Measurements from ENCODE around the gene NKX2-4. TPM values are rescaled to one million over a fixed set of nuclear protein-coding genes. Genes with fewer than 3 reads are reported as not detected.

NKX2-4 gene
- total and polyA plus RNA-seq, 2 donors, result under 0.01 TPM; not detected in 1

DNA sequence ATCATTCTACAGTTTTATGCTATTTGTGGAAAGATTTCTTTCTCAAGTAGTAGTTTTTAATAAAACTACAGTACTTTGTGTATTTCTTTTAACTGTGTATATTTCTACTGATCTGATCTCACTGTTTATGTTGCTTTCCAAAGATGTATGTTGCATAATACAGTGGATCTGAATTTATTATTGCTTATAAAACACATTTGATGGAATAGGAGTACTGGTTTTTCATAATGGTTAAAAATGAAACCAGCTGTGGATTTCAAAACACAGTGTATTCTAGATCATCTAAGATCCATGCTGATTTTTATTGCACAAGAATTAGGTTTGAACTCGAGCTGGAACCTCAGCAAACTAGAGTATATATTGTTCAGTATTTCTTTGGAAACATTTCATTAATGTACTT is 8.0 kb downstream of the NKX2-4 start:
- DNase-seq (ENCODE audit: low read depth in 6 of 9, low spot score in 9 of 9), result no peak
- 1% methylated on average over 1 of the region's 1 CpG for WGBS
- H3K4me3 ChIP-seq (ENCODE audit: low read length in 2 of 2), result no peak overlapping the region
- no peaks in the 10 kb centered on the region for H3K4me1 ChIP-seq (ENCODE audit: control insufficient read depth in 2 of 2, insufficient read depth in 2 of 2, low read length in 2 of 2)
- H3K27ac ChIP-seq (ENCODE audit: low read depth in 1 of 2, low read length in 1 of 2), result no peak overlapping the region
- H3K9me3 ChIP-seq (ENCODE audit: control insufficient read depth in 2 of 2, insufficient read depth in 1 of 2, low read length in 1 of 2), result no peaks in the 10 kb centered on the region
- H3K27me3 ChIP-seq (ENCODE audit: control insufficient read depth in 2 of 2, insufficient read depth in 1 of 2, low read length in 1 of 2), result peaks cover 30 to 38% of the 10 kb centered on the region in 2 donors
- peaks cover 3 to 13% of the 10 kb centered on the region in 2 donors for H3K36me3 ChIP-seq (ENCODE audit: control insufficient read depth in 2 of 2, insufficient read depth in 2 of 2, low read length in 1 of 2)

DNA sequence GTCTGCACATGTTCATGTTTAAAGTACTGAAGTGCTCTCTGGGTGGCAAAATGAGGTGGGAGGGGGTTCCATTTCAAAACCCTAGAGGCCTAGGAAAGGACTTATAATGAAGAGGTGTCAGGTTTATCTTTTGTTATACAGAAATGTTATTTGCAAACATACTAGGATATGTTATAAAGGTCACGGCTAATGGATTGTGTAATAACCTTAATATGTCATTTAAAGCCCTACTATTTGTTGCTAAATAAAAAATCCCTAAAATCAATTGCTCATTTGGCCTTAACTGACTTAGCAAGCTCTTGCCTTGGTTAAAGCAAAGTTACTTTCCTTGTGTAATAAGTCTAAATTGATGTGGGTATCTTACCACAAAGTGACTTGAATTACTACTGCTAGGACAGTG is 8.8 kb downstream of the NKX2-4 start:
- Histone ChIP-seq H3K36me3 (ENCODE audit: control insufficient read depth in 2 of 2, insufficient read depth in 2 of 2, low read length in 1 of 2) (peaks cover 3 to 13% of the 10 kb centered on the region in 2 donors), H3K4me1 (ENCODE audit: control insufficient read depth in 2 of 2, insufficient read depth in 2 of 2, low read length in 2 of 2) (no peaks in the 10 kb centered on the region)
- WGBS, result 99% methylated on average over 1 of the region's 1 CpG

DNA sequence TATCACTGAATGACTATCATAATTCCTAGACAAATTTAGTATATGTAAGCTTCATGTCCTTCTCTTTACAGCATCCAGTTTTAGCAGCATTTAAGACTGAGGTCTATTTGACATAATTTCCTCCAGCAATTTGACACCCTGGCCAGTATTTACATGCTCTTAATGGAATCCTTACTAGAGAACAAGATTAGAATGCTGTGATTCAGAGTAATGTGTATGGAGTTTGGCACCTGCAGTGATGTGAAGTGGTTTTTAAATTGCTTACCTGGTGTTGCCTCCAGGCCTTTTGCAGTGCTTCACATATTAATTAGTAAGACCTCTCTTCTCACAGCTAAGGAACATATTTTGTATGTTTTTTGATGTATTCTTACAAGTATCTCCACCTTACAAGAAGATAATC is 9.8 kb downstream of the NKX2-4 start:
- peaks cover 16 to 20% of the 10 kb centered on the region in 2 donors for H3K27me3 ChIP-seq (ENCODE audit: control insufficient read depth in 2 of 2, insufficient read depth in 1 of 2, low read length in 1 of 2)
- H3K9me3 ChIP-seq (ENCODE audit: control insufficient read depth in 2 of 2, insufficient read depth in 1 of 2, low read length in 1 of 2), result no peaks in the 10 kb centered on the region
- H3K4me3 ChIP-seq (ENCODE audit: low read length in 2 of 2), result no peak overlapping the region
- no peak for DNase-seq (ENCODE audit: low read depth in 6 of 9, low spot score in 9 of 9)
- H3K27ac ChIP-seq (ENCODE audit: low read depth in 1 of 2, low read length in 1 of 2), result no peak overlapping the region
- peaks cover 3 to 18% of the 10 kb centered on the region in 2 donors for H3K36me3 ChIP-seq (ENCODE audit: control insufficient read depth in 2 of 2, insufficient read depth in 2 of 2, low read length in 1 of 2)
- H3K4me1 ChIP-seq (ENCODE audit: control insufficient read depth in 2 of 2, insufficient read depth in 2 of 2, low read length in 2 of 2), result no peaks in the 10 kb centered on the region

More for the DNA sequence above, 8.8 kb downstream of the NKX2-4 start:
- peaks cover 24 to 30% of the 10 kb centered on the region in 2 donors for H3K27me3 ChIP-seq (ENCODE audit: control insufficient read depth in 2 of 2, insufficient read depth in 1 of 2, low read length in 1 of 2)
- H3K9me3 ChIP-seq (ENCODE audit: control insufficient read depth in 2 of 2, insufficient read depth in 1 of 2, low read length in 1 of 2), result no peaks in the 10 kb centered on the region
- H3K27ac ChIP-seq (ENCODE audit: low read depth in 1 of 2, low read length in 1 of 2), result no peak overlapping the region
- no peak overlapping the region for H3K4me3 ChIP-seq (ENCODE audit: low read length in 2 of 2)
- DNase-seq (ENCODE audit: low read depth in 6 of 9, low spot score in 9 of 9), result no peak

DNA sequence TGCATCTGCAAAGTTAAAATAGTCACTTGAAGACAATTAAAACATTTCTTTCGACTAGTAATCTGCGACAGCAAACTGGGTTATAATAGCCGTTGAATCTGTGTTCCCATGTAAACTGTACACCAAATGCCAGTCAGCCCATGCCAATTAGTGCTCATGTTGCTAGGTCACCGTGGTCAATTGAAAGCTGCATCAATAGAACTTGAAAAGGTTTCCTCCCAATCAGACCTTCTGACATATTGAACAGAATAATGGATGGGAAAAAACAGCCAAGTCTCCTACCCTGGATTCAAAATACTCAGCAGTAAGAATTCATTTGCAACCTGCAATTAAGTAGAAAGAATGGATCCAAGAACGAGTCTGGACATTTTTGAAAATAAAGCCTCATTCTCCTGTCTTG is 11.2 kb downstream of the NKX2-4 start:
- peaks cover 3 to 22% of the 10 kb centered on the region in 2 donors for H3K36me3 ChIP-seq (ENCODE audit: control insufficient read depth in 2 of 2, insufficient read depth in 2 of 2, low read length in 1 of 2)

DNA sequence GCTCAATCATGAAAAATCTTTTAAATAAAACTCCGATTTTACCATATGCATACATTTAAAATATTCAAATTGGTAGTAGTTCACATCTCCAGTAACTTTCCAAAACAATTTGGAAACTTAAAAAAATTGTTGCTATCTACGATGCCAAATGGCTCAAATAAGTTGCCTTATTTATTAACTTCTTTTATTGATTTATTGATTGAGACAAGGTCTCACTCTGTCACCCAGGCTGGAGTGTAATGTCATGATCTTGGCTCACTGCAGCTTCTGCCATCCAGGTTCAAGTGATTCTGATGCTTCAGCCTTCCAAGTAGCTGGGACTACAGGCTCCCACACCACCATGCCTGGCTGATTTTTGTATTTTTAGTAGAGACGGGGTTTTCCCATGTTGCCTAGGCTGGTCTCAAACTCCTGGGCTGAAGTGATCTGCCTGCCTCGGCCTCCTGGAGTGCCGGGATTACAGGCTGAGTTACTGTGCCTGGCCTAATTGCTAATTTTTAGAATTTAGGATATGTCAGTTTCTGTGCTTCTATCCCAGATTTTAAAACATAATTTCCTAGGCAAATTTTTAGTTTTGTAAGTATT is 12.9 kb downstream of the NKX2-4 start:
- Histone ChIP-seq H3K27me3 (ENCODE audit: control insufficient read depth in 2 of 2, insufficient read depth in 1 of 2, low read length in 1 of 2) (no peaks in the 10 kb centered on the region), H3K4me3 (ENCODE audit: low read length in 2 of 2) (no peak overlapping the region), H3K9me3 (ENCODE audit: control insufficient read depth in 2 of 2, insufficient read depth in 1 of 2, low read length in 1 of 2) (no peaks in the 10 kb centered on the region), H3K4me1 (ENCODE audit: control insufficient read depth in 2 of 2, insufficient read depth in 2 of 2, low read length in 2 of 2) (no peaks in the 10 kb centered on the region), H3K27ac (ENCODE audit: low read depth in 1 of 2, low read length in 1 of 2) (no peak overlapping the region), H3K36me3 (ENCODE audit: control insufficient read depth in 2 of 2, insufficient read depth in 2 of 2, low read length in 1 of 2) (peaks cover 7 to 22% of the 10 kb centered on the region in 2 donors)
- no peak for DNase-seq (ENCODE audit: low read depth in 6 of 9, low spot score in 9 of 9)
- WGBS, result 98% methylated on average over 5 of the region's 5 CpGs

More for the DNA sequence above, 11.2 kb downstream of the NKX2-4 start:
- H3K4me3 ChIP-seq (ENCODE audit: low read length in 2 of 2), result no peak overlapping the region
- H3K4me1 ChIP-seq (ENCODE audit: control insufficient read depth in 2 of 2, insufficient read depth in 2 of 2, low read length in 2 of 2), result no peaks in the 10 kb centered on the region
- H3K27ac ChIP-seq (ENCODE audit: low read depth in 1 of 2, low read length in 1 of 2), result no peak overlapping the region
- peaks cover 5 to 6% of the 10 kb centered on the region in 2 donors for H3K27me3 ChIP-seq (ENCODE audit: control insufficient read depth in 2 of 2, insufficient read depth in 1 of 2, low read length in 1 of 2)
- no peaks in the 10 kb centered on the region for H3K9me3 ChIP-seq (ENCODE audit: control insufficient read depth in 2 of 2, insufficient read depth in 1 of 2, low read length in 1 of 2)
- WGBS, result 99% methylated on average over 5 of the region's 5 CpGs
- DNase-seq (ENCODE audit: low read depth in 6 of 9, low spot score in 9 of 9), result no peak

DNA sequence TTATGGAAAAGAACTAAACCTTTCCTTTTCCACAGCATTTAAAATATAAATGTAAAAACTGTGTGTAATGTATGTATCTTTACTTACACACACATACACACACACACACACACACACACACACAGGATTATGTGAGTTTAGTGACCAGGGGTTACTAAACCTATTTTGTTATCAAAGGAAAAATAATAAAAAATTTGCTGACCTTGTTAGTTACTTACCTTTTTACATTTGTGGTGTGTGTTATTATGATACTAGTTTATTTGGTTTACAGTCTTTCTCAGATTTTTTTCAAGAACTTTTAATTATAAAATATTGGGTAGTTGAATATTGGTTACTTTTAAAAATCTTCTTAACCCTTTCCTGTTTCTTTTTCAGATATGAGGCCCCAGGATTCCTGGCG is 15.7 kb downstream of the NKX2-4 start:
- H3K27me3 ChIP-seq (ENCODE audit: control insufficient read depth in 2 of 2, insufficient read depth in 1 of 2, low read length in 1 of 2), result no peaks in the 10 kb centered on the region
- no peaks in the 10 kb centered on the region for H3K9me3 ChIP-seq (ENCODE audit: control insufficient read depth in 2 of 2, insufficient read depth in 1 of 2, low read length in 1 of 2)
- 94% methylated on average over 1 of the region's 1 CpG for WGBS
- H3K4me3 ChIP-seq (ENCODE audit: low read length in 2 of 2), result no peak overlapping the region
- no peak for DNase-seq (ENCODE audit: low read depth in 6 of 9, low spot score in 9 of 9)
- H3K36me3 ChIP-seq (ENCODE audit: control insufficient read depth in 2 of 2, insufficient read depth in 2 of 2, low read length in 1 of 2), result peaks cover 4 to 22% of the 10 kb centered on the region in 2 donors
- no peaks in the 10 kb centered on the region for H3K4me1 ChIP-seq (ENCODE audit: control insufficient read depth in 2 of 2, insufficient read depth in 2 of 2, low read length in 2 of 2)
- H3K27ac ChIP-seq (ENCODE audit: low read depth in 1 of 2, low read length in 1 of 2), result no peak overlapping the region

DNA sequence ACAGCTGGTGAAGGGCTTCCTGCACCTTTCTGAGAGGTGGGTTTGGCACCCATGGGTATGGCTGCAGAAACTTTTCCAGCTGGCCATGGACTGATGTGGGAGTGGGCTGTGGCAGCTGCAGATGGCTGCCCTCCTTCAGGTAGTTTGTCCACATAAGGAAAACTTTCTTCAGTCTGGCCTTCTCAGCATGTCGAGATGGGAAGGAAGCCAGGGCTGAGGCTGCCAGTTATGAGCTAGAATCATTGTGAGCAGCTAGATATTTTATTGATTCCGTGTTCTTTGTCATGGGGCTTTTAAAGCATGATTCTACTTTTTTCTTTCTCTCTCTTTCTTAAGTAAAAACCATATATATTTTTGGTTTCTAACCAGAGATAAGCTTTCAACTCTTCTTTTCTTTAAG is 16.6 kb downstream of the NKX2-4 start:
- WGBS, result over 99% methylated on average over 2 of the region's 2 CpGs
- no peak overlapping the region for H3K4me3 ChIP-seq (ENCODE audit: low read length in 2 of 2)
- no peak overlapping the region for H3K27ac ChIP-seq (ENCODE audit: low read depth in 1 of 2, low read length in 1 of 2)
- H3K9me3 ChIP-seq (ENCODE audit: control insufficient read depth in 2 of 2, insufficient read depth in 1 of 2, low read length in 1 of 2), result no peaks in the 10 kb centered on the region
- H3K36me3 ChIP-seq (ENCODE audit: control insufficient read depth in 2 of 2, insufficient read depth in 2 of 2, low read length in 1 of 2), result peaks cover 4 to 15% of the 10 kb centered on the region in 2 donors
- DNase-seq (ENCODE audit: low read depth in 6 of 9, low spot score in 9 of 9), result no peak
- no peaks in the 10 kb centered on the region for H3K27me3 ChIP-seq (ENCODE audit: control insufficient read depth in 2 of 2, insufficient read depth in 1 of 2, low read length in 1 of 2)
- no peaks in the 10 kb centered on the region for H3K4me1 ChIP-seq (ENCODE audit: control insufficient read depth in 2 of 2, insufficient read depth in 2 of 2, low read length in 2 of 2)

DNA sequence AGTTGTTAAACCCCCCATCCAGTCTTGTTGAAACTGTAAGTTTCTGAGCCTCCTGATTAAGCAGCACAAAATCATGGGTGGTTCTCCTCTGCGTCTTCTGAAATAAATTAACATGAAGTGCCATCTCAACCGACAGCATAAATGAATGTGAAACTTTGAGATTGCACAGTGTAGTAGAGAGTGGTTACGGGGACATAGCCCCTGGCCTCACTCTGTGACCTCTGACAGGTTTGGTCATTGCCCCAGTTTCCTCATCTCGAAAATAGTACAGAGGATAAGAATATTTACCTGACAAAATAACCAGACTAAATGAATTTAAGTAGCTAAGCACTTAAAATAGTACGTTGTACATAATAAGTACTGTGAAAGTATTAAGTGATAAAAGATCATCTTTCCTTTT is 19.1 kb downstream of the NKX2-4 start:
- Histone ChIP-seq H3K4me1 (ENCODE audit: control insufficient read depth in 2 of 2, insufficient read depth in 2 of 2, low read length in 2 of 2) (no peaks in the 10 kb centered on the region), H3K9me3 (ENCODE audit: control insufficient read depth in 2 of 2, insufficient read depth in 1 of 2, low read length in 1 of 2) (no peaks in the 10 kb centered on the region), H3K4me3 (ENCODE audit: low read length in 2 of 2) (no peak overlapping the region), H3K27ac (ENCODE audit: low read depth in 1 of 2, low read length in 1 of 2) (no peak overlapping the region), H3K27me3 (ENCODE audit: control insufficient read depth in 2 of 2, insufficient read depth in 1 of 2, low read length in 1 of 2) (no peaks in the 10 kb centered on the region), H3K36me3 (ENCODE audit: control insufficient read depth in 2 of 2, insufficient read depth in 2 of 2, low read length in 1 of 2) (peaks cover 4 to 9% of the 10 kb centered on the region in 2 donors)
- 98% methylated on average over 5 of the region's 5 CpGs for WGBS
- no peak for DNase-seq (ENCODE audit: low read depth in 6 of 9, low spot score in 9 of 9)

DNA sequence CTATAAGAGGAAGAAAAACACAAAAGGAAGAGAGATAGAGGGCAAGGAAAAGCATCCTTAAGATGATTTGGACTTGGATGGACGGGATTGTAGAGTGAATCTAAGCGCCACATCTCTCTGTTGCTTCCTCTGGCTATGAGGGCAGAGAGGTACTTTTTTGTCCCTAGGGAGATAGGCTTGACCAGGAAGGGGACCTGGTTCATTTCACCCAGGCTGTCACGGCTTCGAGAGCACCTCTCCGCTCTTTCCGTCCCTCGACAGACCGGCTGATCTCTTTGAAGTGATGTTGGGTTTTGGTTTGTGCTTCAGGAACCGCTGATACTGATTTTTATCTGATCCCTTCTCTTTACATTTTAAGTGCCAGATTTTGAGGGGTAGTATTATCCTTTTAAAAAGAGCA is 19.6 kb downstream of the NKX2-4 start:
- H3K36me3 ChIP-seq (ENCODE audit: control insufficient read depth in 2 of 2, insufficient read depth in 2 of 2, low read length in 1 of 2), result peaks cover 4 to 8% of the 10 kb centered on the region in 2 donors
- 98% methylated on average over 9 of the region's 9 CpGs for WGBS
- no peaks in the 10 kb centered on the region for H3K27me3 ChIP-seq (ENCODE audit: control insufficient read depth in 2 of 2, insufficient read depth in 1 of 2, low read length in 1 of 2)
- no peak overlapping the region for H3K27ac ChIP-seq (ENCODE audit: low read depth in 1 of 2, low read length in 1 of 2)
- no peaks in the 10 kb centered on the region for H3K4me1 ChIP-seq (ENCODE audit: control insufficient read depth in 2 of 2, insufficient read depth in 2 of 2, low read length in 2 of 2)
- no peak overlapping the region for H3K4me3 ChIP-seq (ENCODE audit: low read length in 2 of 2)
- no peaks in the 10 kb centered on the region for H3K9me3 ChIP-seq (ENCODE audit: control insufficient read depth in 2 of 2, insufficient read depth in 1 of 2, low read length in 1 of 2)
- DNase-seq (ENCODE audit: low read depth in 6 of 9, low spot score in 9 of 9), result no peak
